ENCODE measurements around the gene CCDC93.

The CCDC93 gene

GRCh38 chr2:117902933-117903332 lies 110.9 kb downstream of the CCDC93 start:
- DNase-seq (ENCODE audit: low read depth in 2 of 2) = no peak

GRCh38 chr2:117888897-117889296 lies 125.0 kb downstream of the CCDC93 start:
- DNase-seq (ENCODE audit: low read depth in 2 of 2) = no peak

GRCh38 chr2:117885308-117885707 lies 128.6 kb downstream of the CCDC93 start:
- DNase-seq (ENCODE audit: low read depth in 2 of 2) = no peak

GRCh38 chr2:117879003-117879402 lies 134.9 kb downstream of the CCDC93 start:
- no peak for DNase-seq (ENCODE audit: low read depth in 2 of 2)

GRCh38 chr2:117875786-117876185 lies 138.1 kb downstream of the CCDC93 start:
- DNase-seq (ENCODE audit: low read depth in 2 of 2) = no peak

Data from activated CD4-positive, alpha-beta T cell treated with anti-CD3 and anti-CD28 coated beads for 24 hours (primary cell).